ENCODE measurements around the gene DCDC2B.

GRCh38 chr1:32220746-32221580 lies 12.1 kb downstream of the DCDC2B start:
- TF ChIP-seq, protein P1, sequence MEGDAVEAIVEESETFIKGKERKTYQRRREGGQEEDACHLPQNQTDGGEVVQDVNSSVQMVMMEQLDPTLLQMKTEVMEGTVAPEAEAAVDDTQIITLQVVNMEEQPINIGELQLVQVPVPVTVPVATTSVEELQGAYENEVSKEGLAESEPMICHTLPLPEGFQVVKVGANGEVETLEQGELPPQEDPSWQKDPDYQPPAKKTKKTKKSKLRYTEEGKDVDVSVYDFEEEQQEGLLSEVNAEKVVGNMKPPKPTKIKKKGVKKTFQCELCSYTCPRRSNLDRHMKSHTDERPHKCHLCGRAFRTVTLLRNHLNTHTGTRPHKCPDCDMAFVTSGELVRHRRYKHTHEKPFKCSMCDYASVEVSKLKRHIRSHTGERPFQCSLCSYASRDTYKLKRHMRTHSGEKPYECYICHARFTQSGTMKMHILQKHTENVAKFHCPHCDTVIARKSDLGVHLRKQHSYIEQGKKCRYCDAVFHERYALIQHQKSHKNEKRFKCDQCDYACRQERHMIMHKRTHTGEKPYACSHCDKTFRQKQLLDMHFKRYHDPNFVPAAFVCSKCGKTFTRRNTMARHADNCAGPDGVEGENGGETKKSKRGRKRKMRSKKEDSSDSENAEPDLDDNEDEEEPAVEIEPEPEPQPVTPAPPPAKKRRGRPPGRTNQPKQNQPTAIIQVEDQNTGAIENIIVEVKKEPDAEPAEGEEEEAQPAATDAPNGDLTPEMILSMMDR (IDR thresholded peaks at IDR 0.05 in 4 of 5, conservative IDR thresholded peaks at IDR 0.05 in 1 of 5): no peak
- no peak for TF ChIP-seq POLR2A (IDR thresholded peaks at IDR 0.05)

Data from gastrocnemius medialis (tissue), 4 donors.